Stimulated activated CD4-positive, alpha-beta T cell treated with anti-CD3 and anti-CD28 coated beads, Interleukin-2, amount 100 ng/mL, for 24 hours (primary cell): ENCODE results near the gene ZFAND3.

Source experiments
- DNase-seq, 2 donors: peaks; one replicate each; pipeline ENCODE4 v3.0.0-alpha.2; 2020

The ZFAND3 gene

DNA sequence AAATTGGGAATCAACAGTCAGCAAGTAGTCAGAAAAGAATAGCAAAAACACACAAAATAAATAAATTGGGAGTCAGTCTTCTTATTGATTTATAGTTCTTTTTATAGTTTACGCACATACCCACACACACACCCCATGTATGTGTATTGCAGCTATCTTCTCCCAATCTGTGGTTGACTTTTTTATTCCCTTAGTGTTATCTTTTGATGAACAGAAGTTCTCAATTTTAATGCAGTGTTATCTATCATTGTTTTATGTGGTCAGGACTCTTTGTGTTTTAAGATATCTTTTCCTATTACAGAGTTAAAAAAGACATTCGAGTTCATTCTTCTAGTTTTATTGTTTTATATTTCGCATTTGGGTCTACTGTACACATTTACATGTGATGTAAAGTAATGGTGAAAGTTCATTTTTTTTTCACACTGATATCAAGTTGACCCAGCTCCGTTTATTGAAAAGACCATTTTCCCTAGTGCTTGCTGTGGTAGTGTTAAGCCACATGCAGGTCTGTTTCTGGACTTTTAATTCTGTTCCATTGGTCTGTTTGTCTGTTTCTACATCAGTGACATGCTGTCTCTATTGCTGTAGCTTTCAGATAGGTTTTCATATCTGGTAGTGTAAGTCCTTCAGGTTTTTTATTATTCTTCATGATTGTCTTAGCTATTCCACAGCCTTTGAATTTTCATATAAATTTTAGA, 78.4 kb downstream of the ZFAND3 start:
- DNase-seq, result no peak

- no peak for DNase-seq
Measured at GRCh38 chr6:37903351-37904340, 84.1 kb downstream of the ZFAND3 start.

DNA sequence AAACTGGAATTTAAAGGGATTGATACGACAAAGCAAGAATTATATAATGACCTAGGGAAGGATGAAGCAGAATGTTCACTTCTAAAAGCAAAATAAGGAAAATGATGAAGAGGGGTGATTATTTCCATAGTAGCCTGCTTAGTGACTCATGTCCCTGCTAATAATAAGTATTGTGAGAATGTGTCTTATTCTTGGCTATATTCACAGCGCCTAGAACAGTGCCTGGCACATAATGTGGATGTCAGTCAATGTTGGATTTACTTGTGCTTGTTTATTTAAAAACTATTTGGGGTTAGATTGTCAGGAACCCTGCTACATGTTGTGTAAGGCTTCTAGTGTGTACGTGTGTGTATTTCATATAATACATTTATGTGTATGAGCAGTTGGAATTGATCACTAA, 85.1 kb downstream of the ZFAND3 start:
- no peak for DNase-seq

- DNase-seq, result no peak
Measured at GRCh38 chr6:37906121-37906520, 86.6 kb downstream of the ZFAND3 start.

DNA sequence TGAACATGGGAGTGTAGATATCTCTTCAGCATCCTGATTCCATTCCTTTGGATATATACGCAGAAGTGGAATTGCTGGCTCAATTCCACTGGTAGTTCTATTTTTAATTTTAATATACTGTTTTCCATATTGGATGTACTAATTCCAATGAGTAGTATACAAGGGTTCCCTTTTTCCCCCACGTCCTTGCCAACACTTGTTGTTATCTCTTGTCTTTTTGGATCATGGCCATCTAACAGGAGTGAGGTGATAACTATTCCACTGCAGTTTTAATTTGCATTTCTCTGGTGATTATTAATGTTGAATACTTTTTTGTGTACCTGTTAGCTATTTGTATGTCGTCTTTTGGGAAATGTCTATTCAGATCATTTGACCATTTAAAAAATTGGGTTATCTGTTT, 91.5 kb downstream of the ZFAND3 start:
- no peak for DNase-seq

DNA sequence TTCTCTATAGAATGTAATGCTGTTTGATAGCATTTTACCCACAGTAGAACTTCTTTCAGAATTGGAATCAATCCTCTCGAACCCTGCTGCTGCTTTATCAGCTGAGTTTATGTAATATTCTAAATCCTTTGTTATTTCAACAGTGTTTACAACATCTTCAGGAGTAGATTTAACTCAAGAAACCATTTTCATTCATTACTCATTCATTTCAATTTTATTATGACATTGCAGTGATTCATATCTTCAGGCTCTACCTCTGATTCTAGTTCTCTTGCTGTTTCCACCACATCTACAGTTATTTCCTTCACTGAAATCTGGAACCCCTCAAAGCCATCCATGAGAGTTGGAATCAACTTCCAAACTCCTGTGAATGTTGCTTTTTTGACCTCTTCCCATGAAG, 93.7 kb downstream of the ZFAND3 start:
- no peak for DNase-seq

DNA sequence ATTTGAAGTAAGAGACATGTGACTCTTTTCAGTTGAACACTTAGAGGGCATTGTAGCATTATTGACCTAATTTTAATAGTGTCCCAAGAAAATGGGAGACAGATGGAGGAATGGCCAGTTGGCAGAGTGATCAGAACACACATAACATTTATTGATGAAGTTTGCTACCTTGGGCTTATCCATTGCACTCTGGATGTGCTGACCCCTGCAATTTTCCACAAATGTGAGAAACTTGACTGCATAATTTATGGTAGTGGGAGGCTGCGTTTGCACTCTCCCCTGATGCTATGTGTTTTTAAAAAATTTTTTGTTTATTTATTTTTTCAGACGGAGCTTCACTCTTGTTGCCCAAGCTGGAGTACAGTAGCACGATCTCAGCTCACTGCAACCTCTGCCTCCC, 95.9 kb downstream of the ZFAND3 start:
- DNase-seq, result no peak

DNA sequence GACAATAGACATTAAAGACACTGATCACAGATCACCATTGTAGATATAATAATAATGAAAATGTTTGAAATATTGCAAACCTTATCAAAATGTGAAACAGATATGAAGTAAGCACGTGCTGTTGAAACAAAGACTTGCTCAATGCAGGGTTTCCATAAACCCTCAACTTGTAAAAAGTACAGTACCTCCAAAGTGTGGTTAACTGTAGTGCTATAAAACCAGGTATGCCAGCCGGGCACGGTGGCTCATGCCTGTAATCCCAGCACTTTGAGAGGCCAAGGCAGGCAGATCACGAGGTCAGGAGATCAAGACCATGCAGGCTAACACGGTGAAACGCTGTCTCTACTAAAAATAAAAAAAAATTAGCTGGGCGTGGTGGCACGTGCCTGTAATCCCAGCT, 96.6 kb downstream of the ZFAND3 start:
- no peak for DNase-seq

- DNase-seq, result no peak
Measured at GRCh38 chr6:37916675-37917074, 97.1 kb downstream of the ZFAND3 start.

GRCh38 chr6:37917566-37917965, 98.0 kb downstream of the ZFAND3 start:
- no peak for DNase-seq

- no peak for DNase-seq
Measured at GRCh38 chr6:37919417-37920157, 100.1 kb downstream of the ZFAND3 start.

- no peak for DNase-seq
Measured at GRCh38 chr6:37920667-37921066, 101.1 kb downstream of the ZFAND3 start.

- DNase-seq, result no peak
Measured at GRCh38 chr6:37922563-37922962, 103.0 kb downstream of the ZFAND3 start.

GRCh38 chr6:37923514-37923913, 104.0 kb downstream of the ZFAND3 start:
- DNase-seq, result no peak

DNA sequence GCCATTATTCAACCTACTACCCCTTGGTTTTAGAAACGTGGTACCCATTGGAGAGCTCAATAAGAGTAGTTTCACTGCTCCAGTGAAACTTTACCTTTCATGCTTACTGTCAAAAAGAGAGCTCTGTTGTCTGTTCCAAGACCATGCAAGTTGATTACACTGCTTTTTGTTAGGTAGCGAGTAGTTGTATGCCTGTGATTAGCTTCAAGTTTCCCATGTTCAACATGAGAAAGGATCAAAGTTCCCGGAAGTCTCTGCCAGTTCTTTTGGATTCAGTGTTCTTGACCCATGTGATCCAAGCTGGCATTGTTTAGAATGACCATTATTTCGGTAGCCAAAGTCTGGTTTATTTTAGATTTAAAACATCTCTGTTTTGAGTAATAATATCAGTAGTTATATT, 107.1 kb downstream of the ZFAND3 start:
- no peak for DNase-seq

- DNase-seq, result no peak
Measured at GRCh38 chr6:37928217-37928616, 108.7 kb downstream of the ZFAND3 start.

DNA sequence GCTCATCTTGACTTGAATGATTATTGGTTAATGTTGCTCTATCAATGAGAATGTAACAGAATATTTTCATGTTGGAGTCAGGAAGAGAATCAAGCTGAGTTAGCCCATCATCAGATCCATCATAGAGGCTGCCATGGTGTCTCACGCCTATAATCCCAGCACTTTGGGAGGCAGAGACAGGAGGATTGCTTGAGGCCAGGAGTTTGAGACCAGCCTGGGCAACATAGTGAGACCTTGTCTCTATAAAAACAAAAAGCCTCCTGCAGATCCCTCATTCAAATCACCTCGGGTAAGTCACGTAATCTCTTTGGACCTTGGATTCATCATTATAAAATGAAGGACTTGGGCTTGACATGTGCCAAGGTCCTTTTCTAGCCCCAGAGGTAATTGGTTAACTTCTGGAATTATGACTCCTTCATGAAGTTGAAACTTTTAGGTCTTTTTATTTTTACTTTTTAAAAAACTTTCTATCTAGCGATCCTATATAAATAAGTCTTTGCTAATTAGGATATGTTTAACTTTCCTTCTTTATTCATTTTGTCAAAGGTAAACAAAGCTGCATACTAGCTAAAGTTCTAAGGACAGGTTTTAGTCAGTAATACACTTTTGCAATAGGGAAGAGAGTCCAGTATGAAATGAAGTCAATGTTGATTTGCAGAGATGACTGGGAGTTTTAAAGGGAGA, 110.9 kb downstream of the ZFAND3 start:
- DNase-seq, result no peak

GRCh38 chr6:37931066-37931465, 111.5 kb downstream of the ZFAND3 start:
- no peak for DNase-seq

GRCh38 chr6:37934276-37934675, 114.7 kb downstream of the ZFAND3 start:
- DNase-seq, result no peak

DNA sequence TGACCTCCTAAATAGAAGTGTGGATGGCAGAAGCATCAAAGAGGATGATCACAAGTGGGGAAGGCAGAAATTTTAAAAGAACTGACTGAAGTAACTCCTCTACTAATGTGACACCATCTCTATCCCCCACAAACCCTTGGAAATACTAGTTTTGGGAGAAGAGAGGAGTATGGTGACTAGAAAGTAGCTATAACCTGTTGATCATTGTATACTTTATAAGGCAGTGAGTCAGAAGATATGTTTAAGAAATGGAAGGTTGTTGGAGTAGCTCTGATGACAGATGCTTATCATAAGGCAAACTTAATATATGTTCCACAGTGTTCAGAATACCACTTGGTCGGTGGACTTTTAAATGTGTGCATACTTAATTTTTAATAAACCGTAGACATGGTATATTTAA, 116.6 kb downstream of the ZFAND3 start:
- DNase-seq, result no peak

GRCh38 chr6:37936906-37937305, 117.4 kb downstream of the ZFAND3 start:
- DNase-seq, result no peak

GRCh38 chr6:37938909-37939308, 119.4 kb downstream of the ZFAND3 start:
- DNase-seq, result no peak
